OCI-LY3 (cell line): ENCODE measurements around the gene LDLRAD4.
"Not testable (repeated sequence)": the region's sequence is repeated elsewhere in the genome, so short reads cannot be mapped to it uniquely, and the experiment has no call there.

ENCODE experiments used
- H2AFZ ChIP-seq: fragments of 200-600, 300-600 bp; shearing (Covaris generic); 2 replicates; pipeline ENCODE4 v1.6.0; 2014; ENCODE audit warnings: antibody characterized with exemption, low read depth, low read length
- H3K27ac ChIP-seq: fragments of 200-600, 300-600 bp; sonication (generic); 2 replicates; pipeline ENCODE4 v1.5.1; 2014; ENCODE audit warnings: mild to moderate bottlenecking, low read length, moderate library complexity, mixed read lengths
- H3K27me3 ChIP-seq: fragments of 200-600, 300-600 bp; sonication (generic); 2 replicates; pipeline ENCODE4 v1.6.1; 2014; ENCODE audit warnings: low read depth, low read length, mixed read lengths
- H3K36me3 ChIP-seq: fragments of 200-600, 300-600 bp; sonication (generic); replicated peaks from 2 replicates; pipeline ENCODE3; 2014; ENCODE audit warnings: low read depth, low read length, mixed read lengths
- H3K4me1 ChIP-seq: fragments of 300-600, 200-600 bp; sonication (generic); 2 replicates; pipeline ENCODE4 v1.6.1; 2014; ENCODE audit warnings: low read length, mixed read lengths
- H3K4me2 ChIP-seq: fragments of 200-600, 300-600 bp; sonication (generic); 2 replicates; pipeline ENCODE4 v1.6.1; 2014; ENCODE audit warnings: low read length, mixed read lengths
- H3K4me3 ChIP-seq: fragments of 300-600, 200-600 bp; sonication (generic); 2 replicates; pipeline ENCODE4 v1.5.1; 2014; ENCODE audit warnings: antibody characterized with exemption, mild to moderate bottlenecking, low read length, moderate library complexity
- H3K79me2 ChIP-seq: fragments of 300-600, 200-600 bp; shearing (Covaris generic); 2 replicates; pipeline ENCODE4 v1.6.1; 2014; ENCODE audit warnings: mild to moderate bottlenecking, low read length, mixed read lengths
- H3K9ac ChIP-seq: fragments of 300-600, 200-600 bp; shearing (Covaris generic); 2 replicates; pipeline ENCODE4 v1.6.0; 2014; ENCODE audit warnings: mild to moderate bottlenecking, low read length, moderate library complexity
- H3K9me3 ChIP-seq: fragments of 200-600, 300-600 bp; shearing (Covaris generic); 2 replicates; pipeline ENCODE4 v1.6.1; 2014; ENCODE audit warnings: low read length, mixed read lengths; ENCODE audit not compliant: insufficient read depth
- H4K20me1 ChIP-seq: fragments of 200-600, 300-600 bp; sonication (generic); 2 replicates; pipeline ENCODE4 v1.6.1; 2016; ENCODE audit warnings: low read length, mixed read lengths; ENCODE audit not compliant: insufficient read depth
- CTCF ChIP-seq: fragments of 200-600, 300-600 bp; sonication (generic); IDR thresholded peaks from 2 replicates; pipeline ENCODE4 v1.5.1; 2014; ENCODE audit warnings: antibody characterized with exemption, low read length, low read depth
- EZH2phosphoT487 ChIP-seq: fragments of 200-600 bp; shearing (Covaris generic); IDR thresholded peaks from 2 replicates; pipeline ENCODE4 v1.6.1; 2018; ENCODE audit warnings: antibody characterized with exemption, mixed run types, low read depth

Gene LDLRAD4

GRCh38 chr18:13337369-13337768 lies 118.8 kb downstream of the LDLRAD4 start:
- H3K9ac ChIP-seq: no peak overlapping the region
- no peak for TF ChIP-seq CTCF
- TF ChIP-seq EZH2phosphoT487: no peak
- no peaks in the 10 kb centered on the region for H4K20me1 ChIP-seq
- no peak overlapping the region for H3K27ac ChIP-seq
- no peaks in the 10 kb centered on the region for H3K79me2 ChIP-seq
- H3K27me3 ChIP-seq: peaks cover 53% of the 10 kb centered on the region
- H3K4me3 ChIP-seq: no peak overlapping the region
- no peaks in the 10 kb centered on the region for H3K4me1 ChIP-seq
- H3K4me2 ChIP-seq: no peak overlapping the region
- no peak overlapping the region for H2AFZ ChIP-seq
- H3K9me3 ChIP-seq: no peaks in the 10 kb centered on the region
- H3K36me3 ChIP-seq: no peaks in the 10 kb centered on the region

GRCh38 chr18:13338318-13338717 lies 119.8 kb downstream of the LDLRAD4 start:
- no peaks in the 10 kb centered on the region for H3K36me3 ChIP-seq
- no peak overlapping the region for H3K4me3 ChIP-seq
- no peak overlapping the region for H3K9ac ChIP-seq
- H3K27me3 ChIP-seq: peaks cover 51% of the 10 kb centered on the region
- no peaks in the 10 kb centered on the region for H4K20me1 ChIP-seq
- no peak overlapping the region for H2AFZ ChIP-seq
- H3K27ac ChIP-seq: no peak overlapping the region
- TF ChIP-seq EZH2phosphoT487 (no peak), CTCF (no peak)
- no peaks in the 10 kb centered on the region for H3K79me2 ChIP-seq
- H3K4me1 ChIP-seq: no peaks in the 10 kb centered on the region
- no peak overlapping the region for H3K4me2 ChIP-seq
- H3K9me3 ChIP-seq: no peaks in the 10 kb centered on the region

GRCh38 chr18:13339653-13340052 lies 121.1 kb downstream of the LDLRAD4 start:
- H3K4me3 ChIP-seq: no peak overlapping the region
- H3K4me1 ChIP-seq: no peaks in the 10 kb centered on the region
- peaks cover 51% of the 10 kb centered on the region for H3K27me3 ChIP-seq
- no peak overlapping the region for H2AFZ ChIP-seq
- no peaks in the 10 kb centered on the region for H3K9me3 ChIP-seq
- no peaks in the 10 kb centered on the region for H4K20me1 ChIP-seq
- H3K4me2 ChIP-seq: no peak overlapping the region
- H3K36me3 ChIP-seq: no peaks in the 10 kb centered on the region
- TF ChIP-seq EZH2phosphoT487 (no peak), CTCF (no peak)
- H3K9ac ChIP-seq: no peak overlapping the region
- H3K27ac ChIP-seq: no peak overlapping the region
- no peaks in the 10 kb centered on the region for H3K79me2 ChIP-seq

GRCh38 chr18:13346449-13346848 lies 127.9 kb downstream of the LDLRAD4 start:
- H3K27me3 ChIP-seq, H3K9ac ChIP-seq, H3K4me1 ChIP-seq, H3K79me2 ChIP-seq, H3K4me2 ChIP-seq, H3K27ac ChIP-seq, H2AFZ ChIP-seq, H3K4me3 ChIP-seq, H3K36me3 ChIP-seq, H4K20me1 ChIP-seq, H3K9me3 ChIP-seq: not testable (repeated sequence)
